Mesothelial cell of epicardium (in vitro differentiated cells): ENCODE data around the gene CEP164. TPM values are rescaled to one million over a fixed set of nuclear protein-coding genes. Genes with fewer than 3 reads are reported as not detected.
A peak's percentile ranks its signal among the peaks of the same experiment; 100 is the strongest.
"Not testable (repeated sequence)": the region's sequence is repeated elsewhere in the genome, so short reads cannot be mapped to it uniquely, and the experiment has no call there.

Experiments
- DNase-seq, 2 experiments: peaks; one replicate each; pipeline ENCODE4 v3.0.0; 2021; ENCODE audit warnings: low spot score in 2 of 2; ENCODE audit not compliant: unreplicated experiment in 2 of 2
- H3K27ac Mint-ChIP-seq: 2 replicates; pipeline ENCODE4 v1.8.0; 2021; ENCODE audit warnings: mixed read lengths
- H3K27me3 Mint-ChIP-seq: 2 replicates; pipeline ENCODE4 v1.8.0; 2021; ENCODE audit warnings: low read depth, mixed read lengths
- H3K36me3 Mint-ChIP-seq: 2 replicates; pipeline ENCODE4 v1.8.0; 2021; ENCODE audit warnings: mixed read lengths
- H3K4me1 Mint-ChIP-seq: 2 replicates; pipeline ENCODE4 v1.8.0; 2021; ENCODE audit warnings: mixed read lengths
- H3K4me3 Mint-ChIP-seq: 2 replicates; pipeline ENCODE4 v1.8.0; 2021; ENCODE audit warnings: mild to moderate bottlenecking, moderate library complexity, mixed read lengths
- H3K9me3 Mint-ChIP-seq: 2 replicates; pipeline ENCODE4 v1.8.0; 2021; ENCODE audit warnings: mixed read lengths
- total RNA-seq: library from RNA; stranded (reverse); gene quantifications from 3 replicates; pipeline ENCODE4 v1.2.1, GENCODE V29; 2021
- TF ChIP-seq, protein P1 (sequence below): fragments of 200-600 bp; sonication (generic); IDR thresholded peaks from one replicate; pipeline ENCODE4 v1.5.0; 2021; ENCODE audit warnings: antibody characterized with exemption; ENCODE audit not compliant: unreplicated experiment

Gene CEP164
- total RNA-seq, 1 donor from 2014 or later: 51.1 TPM

DNA sequence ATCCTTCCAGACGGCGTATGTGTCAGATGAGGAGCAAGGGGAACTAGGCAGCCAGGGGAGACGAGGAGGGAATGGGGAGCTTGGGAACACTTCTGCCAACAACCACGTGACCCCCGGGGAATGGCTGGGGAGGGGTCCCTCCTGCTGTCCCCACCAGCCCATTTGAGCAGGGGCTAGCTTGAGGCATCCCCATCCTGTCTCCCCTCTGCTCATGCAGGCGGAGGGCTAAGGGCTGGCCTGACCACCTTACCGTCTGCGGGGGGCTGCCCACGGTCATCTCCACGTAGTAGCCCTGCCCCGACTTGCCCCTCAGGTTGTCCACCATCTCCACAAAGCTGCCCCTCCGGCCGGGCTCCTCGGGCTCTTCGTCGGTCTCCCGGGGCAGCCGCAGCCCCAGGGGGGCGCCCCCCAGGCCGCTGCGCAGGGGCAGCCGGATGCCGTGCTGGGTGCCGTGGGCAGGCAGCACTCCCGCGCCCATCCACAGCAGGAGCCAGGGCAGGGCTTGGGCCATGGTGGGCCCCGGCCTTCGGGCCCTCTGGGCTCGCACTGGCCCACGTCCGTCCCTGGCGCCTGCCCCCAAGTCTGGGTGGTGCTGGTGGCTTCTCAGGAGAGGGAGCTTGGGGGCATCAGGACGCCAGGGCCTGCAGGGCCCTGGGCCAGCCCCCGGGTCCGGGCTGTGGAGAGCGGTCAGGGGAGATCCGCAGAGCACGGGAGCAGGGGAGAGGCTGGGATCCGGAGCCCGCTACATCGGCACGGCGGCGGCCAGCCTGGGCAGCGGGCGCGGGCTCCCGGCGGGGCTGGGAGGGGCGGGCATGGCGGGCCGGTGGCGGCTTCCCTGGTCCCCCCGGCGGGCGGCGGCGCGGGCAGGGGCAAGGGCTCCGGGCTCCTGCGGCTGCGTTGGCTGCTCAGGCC lies 12.1 kb upstream of the CEP164 start:
- peaks cover 18% of the 10 kb centered on the region for H3K4me1 Mint-ChIP-seq
- no peak overlapping the region for H3K27ac Mint-ChIP-seq
- H3K27me3 Mint-ChIP-seq: no peaks in the 10 kb centered on the region
- peak overlapping the region; percentile 92 for H3K4me3 Mint-ChIP-seq
- TF ChIP-seq, protein P1, sequence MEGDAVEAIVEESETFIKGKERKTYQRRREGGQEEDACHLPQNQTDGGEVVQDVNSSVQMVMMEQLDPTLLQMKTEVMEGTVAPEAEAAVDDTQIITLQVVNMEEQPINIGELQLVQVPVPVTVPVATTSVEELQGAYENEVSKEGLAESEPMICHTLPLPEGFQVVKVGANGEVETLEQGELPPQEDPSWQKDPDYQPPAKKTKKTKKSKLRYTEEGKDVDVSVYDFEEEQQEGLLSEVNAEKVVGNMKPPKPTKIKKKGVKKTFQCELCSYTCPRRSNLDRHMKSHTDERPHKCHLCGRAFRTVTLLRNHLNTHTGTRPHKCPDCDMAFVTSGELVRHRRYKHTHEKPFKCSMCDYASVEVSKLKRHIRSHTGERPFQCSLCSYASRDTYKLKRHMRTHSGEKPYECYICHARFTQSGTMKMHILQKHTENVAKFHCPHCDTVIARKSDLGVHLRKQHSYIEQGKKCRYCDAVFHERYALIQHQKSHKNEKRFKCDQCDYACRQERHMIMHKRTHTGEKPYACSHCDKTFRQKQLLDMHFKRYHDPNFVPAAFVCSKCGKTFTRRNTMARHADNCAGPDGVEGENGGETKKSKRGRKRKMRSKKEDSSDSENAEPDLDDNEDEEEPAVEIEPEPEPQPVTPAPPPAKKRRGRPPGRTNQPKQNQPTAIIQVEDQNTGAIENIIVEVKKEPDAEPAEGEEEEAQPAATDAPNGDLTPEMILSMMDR: no peak
- no peaks in the 10 kb centered on the region for H3K9me3 Mint-ChIP-seq
- DNase-seq: peak in 1 of 2 experiments; percentile 69
- no peaks in the 10 kb centered on the region for H3K36me3 Mint-ChIP-seq

DNA sequence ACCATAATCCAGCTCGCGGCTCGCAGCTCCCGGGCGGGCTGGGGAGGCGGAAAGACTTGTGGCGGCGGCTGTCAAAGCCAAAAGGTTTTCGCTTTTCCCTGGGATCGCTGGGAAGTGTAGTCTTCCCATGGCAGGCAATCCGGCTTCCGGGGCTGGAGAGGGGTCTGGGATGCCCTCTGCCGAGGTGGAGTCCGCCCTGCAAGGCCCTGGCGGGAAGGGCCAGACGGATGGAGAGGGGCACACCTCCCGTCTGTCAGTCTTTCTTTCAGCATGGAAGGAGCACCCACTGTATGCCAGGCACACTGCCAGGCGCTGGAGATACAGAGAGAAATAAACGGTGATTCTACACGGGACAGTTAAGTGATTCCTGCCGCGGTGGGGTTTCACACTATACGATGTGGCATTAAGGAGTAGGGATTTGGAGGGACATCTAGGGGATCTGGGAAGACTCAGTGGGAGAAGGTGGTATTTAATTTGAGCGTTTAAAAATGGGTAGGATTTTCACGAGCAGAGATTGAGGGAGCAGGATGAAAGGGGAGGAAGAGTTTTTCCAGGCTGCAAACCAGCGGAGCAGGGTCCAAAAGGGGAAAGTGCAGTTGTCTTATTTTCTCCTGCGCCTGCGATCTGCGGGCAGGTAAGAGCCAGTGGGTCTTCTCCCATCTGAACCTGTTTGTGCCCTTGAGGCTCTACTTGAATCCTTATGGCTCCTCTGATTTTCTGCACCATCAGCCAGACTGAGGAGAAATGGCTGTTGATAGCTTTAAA lies 11.3 kb upstream of the CEP164 start, which contains the start of gene BACE1:
BACE1 (minus strand) TSS at position 60 of the 765 bp plus-strand sequence. CDS start 461 bp downstream, outside the sequence.
- Mint-ChIP-seq H3K36me3 (no peaks in the 10 kb centered on the region), H3K27me3 (no peaks in the 10 kb centered on the region), H3K4me3 (peak within 1 kb of the TSS; percentile 92), H3K4me1 (peaks cover 18% of the 10 kb centered on the region), H3K9me3 (no peaks in the 10 kb centered on the region), H3K27ac (peak within 1 kb of the TSS; percentile 88)
- TF ChIP-seq, protein P1: no peak
- peak in 1 of 2 experiments; percentile 50 for DNase-seq

DNA sequence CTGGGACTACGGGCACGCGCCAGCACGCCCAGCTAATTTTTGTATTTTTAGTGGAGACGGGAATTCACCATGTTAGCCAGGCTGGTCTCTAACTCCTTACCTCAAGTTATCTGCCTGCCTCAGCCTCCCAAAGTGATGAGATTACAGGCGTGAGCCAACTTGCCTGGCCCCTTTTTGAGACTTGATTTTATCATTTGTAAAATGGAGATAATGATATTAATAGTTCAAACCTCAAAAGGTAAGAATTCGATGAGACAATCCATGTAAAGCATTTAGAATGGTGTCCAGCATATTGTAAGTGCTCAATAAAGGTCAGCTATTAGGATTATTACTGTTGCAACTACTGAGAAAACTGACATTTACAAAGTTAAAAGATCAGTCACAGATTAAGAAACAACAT lies 8.9 kb upstream of the CEP164 start:
- no peak overlapping the region for H3K4me3 Mint-ChIP-seq

DNA sequence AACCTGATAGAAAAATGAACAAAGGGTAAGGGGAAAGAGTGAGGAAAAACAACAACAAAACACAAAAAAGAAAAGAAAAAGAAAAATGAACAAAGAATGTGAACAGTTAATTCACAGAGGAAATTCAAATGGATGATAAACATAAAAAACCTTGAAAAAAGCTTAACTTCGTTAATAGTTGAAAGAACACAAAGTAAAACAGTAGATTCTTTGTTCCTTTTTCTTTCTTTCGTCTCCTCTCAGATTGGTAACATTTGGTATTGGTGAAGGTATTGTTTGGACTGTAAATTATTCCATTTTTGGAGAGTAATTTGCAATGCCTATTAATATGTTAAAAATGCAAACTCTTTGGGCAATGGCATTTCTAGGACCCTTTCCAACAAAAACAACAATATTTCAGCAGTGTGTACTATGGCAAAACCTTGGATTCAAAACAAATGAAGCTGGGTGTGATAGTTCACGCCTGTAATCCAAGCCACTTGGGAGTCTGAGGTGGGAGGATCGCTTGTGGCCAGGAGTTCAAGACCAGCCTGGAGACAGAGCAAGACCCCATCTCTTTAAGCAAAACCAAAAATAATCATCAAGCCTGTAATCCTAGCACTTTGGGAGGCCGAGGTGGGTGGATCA lies 8.3 kb upstream of the CEP164 start:
- H3K4me3 Mint-ChIP-seq: no peak overlapping the region
- no peaks in the 10 kb centered on the region for H3K27me3 Mint-ChIP-seq
- DNase-seq: no peak
- H3K4me1 Mint-ChIP-seq: peaks cover 14% of the 10 kb centered on the region
- peaks cover 4% of the 10 kb centered on the region for H3K9me3 Mint-ChIP-seq
- peak overlapping the region; percentile 15 for H3K27ac Mint-ChIP-seq
- TF ChIP-seq, protein P1: no peak
- H3K36me3 Mint-ChIP-seq: peaks cover 3% of the 10 kb centered on the region

More for the DNA sequence above, 8.9 kb upstream of the CEP164 start:
- Mint-ChIP-seq H3K9me3 (peaks cover 4% of the 10 kb centered on the region), H3K36me3 (peaks cover 3% of the 10 kb centered on the region), H3K4me1 (peaks cover 18% of the 10 kb centered on the region), H3K27me3 (no peaks in the 10 kb centered on the region), H3K27ac (no peak overlapping the region)
- TF ChIP-seq, protein P1: no peak
- no peak for DNase-seq

DNA sequence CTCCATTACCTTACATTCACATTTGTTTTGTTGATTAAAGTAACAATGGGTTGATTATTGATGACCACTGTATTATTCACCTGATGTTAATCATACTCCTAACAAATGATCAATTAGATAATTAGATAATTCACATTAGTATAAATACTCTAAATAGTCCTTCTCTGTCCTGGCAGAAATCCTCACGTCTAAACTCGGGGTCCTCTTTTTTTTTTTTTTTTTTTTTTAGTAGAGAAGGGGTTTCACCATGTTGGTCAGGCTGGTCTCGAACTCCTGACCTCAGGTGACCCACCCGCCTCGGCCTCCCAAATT lies 443 bp upstream of the CEP164 start:
- not testable (repeated sequence) for H3K27me3 Mint-ChIP-seq, H3K4me1 Mint-ChIP-seq, H3K36me3 Mint-ChIP-seq, H3K27ac Mint-ChIP-seq, H3K9me3 Mint-ChIP-seq, DNase-seq, H3K4me3 Mint-ChIP-seq
